GM13977 (cell line): ENCODE measurements around the gene GARNL3.

Experiments
- DNase-seq: peaks from one replicate; pipeline ENCODE4 v3.0.0; 2012; ENCODE audit warnings: low spot score
- CTCF ChIP-seq: IDR thresholded peaks from 2 replicates; pipeline ENCODE4 v1.5.1; 2012; ENCODE audit warnings: mild to moderate bottlenecking, control low read depth; ENCODE audit not compliant: insufficient read depth; ENCODE audit errors: extremely low read depth, missing control alignments
- in situ Hi-C: fragments of 300-500 bp; cut with MboI; formaldehyde crosslinking; loops from one replicate; pipeline ENCODE4 v1.12.0; 2022; ENCODE audit warnings: low sequenced_read_pairs, low pct_unique_long_range_greater_than_20kb, mixed read lengths, inconsistent platforms; ENCODE audit not compliant: unreplicated experiment

GARNL3 gene

DNA sequence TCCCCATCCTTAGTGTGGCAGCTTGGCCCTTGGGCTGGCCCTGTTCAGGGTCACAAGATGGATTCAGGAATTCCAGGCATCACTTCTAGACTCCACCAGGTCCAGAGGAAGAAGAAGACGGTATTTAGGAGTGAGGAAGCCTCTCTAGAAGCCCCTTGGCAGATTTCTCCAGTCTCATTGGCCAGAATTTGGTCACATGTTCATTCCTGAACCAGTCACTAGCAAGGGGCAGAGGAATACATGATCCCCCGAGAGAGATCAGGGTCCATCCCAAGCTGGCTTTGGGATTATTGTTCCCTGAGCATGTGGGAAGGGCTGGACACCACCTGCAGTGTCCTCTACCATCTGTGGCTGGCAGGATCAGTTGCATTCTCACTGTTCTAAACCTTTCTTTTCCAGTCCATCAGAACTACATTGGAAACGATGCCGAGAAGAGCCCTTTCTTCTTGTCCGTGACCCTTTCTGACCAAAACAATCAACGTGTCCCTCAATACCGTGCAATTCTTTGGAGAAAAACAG lies 48.5 kb downstream of the GARNL3 start:
- in situ Hi-C loops, result no loop called here
- DNase-seq, result no peak
- no peak for TF ChIP-seq CTCF

DNA sequence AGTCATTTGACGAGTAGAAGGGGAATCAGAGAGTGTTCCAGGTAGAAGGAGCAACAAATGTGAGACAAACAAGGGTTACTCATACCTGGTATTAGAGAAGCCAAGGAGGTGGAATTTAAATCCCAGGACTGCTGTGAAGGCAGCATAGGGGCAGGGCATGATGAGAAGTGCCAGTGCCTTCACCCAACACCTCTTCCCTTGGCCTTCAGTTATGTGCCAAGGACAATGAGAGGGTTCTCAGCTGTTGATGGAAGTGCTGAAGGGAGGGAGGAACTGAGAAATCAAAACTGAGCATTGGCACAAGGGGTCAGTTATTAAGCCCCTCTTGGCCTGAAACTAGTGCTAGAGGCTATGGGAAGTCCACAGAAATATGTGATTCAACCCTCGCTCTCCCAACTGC lies 50.3 kb downstream of the GARNL3 start:
- DNase-seq, result no peak
- in situ Hi-C loops, result no loop called here
- TF ChIP-seq CTCF, result no peak

DNA sequence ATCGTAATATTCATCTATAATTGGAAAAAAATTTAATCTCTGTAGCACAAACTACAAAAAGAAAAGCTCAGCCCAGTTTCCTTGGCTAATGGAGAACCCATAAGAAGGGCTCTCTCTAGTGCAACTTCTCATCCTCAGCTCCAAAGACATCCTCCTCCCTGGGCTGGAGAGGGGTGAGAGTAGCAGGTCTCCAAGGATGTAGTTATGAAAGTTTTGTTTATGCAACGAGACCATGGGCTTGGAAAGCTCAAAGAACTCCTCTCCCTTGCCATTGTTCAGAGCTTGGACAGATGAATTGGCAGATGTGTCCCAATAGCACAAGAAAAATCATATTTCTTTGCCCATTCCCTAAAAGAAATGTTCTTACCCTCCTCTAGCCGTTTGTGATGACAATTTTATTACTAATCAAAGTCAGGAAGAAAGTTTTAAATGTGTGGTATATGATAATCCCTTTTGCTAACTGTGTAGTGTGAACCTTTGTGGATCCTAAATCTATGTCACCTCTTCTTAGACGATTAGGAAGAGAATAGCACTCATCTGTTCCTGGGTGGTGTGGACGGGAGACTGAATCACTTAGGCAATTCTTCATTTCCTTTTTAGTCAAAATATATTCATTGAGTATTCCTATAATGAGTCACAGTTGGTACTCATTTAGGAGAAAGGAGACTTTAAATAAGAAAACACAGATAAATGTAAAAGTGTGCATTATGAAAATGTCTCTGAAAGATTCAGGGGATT lies 52.2 kb downstream of the GARNL3 start:
- no peak for DNase-seq
- TF ChIP-seq CTCF, result no peak
- in situ Hi-C loops, result no loop called here

DNA sequence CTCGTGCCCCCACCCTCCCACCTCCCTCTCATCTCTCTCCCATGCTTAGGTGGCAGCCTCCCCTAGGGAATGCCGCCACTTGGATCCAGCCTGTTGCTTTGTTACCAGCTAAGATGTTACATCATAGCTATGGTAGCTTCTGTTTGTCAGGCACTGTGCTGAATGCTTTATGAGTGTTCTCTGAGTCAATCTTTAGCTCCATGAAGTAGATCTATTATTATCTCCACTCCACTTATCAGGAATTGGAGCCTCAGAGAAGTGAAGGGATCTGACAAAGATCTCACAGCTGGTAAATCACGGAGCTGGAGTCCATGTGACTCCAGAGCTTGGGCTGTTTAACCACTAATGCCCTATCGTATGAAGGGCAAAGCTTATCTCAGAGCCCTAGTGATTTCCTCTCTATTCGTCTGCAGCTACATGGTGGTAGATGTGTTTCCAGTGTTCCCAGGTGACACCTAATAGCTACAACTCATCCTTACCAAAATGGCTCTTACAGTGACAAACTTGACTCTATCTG lies 54.1 kb downstream of the GARNL3 start:
- no peak for DNase-seq
- in situ Hi-C loops, result no loop called here
- no peak for TF ChIP-seq CTCF

- no peak for DNase-seq
- in situ Hi-C loops, result no loop called here
- no peak for TF ChIP-seq CTCF
Measured at GRCh38 chr9:127319366-127320114, 55.0 kb downstream of the GARNL3 start.

GRCh38 chr9:127320115-127320378 lies 55.5 kb downstream of the GARNL3 start:
- no peak for DNase-seq
- TF ChIP-seq CTCF, result no peak
- in situ Hi-C loops, result no loop called here
